H1 (cell line): ENCODE data around the gene SLC35E3. TPM values are rescaled to one million over a fixed set of nuclear protein-coding genes. Genes with fewer than 3 reads are reported as not detected.

Experiments
- CTCF ChIA-PET: fragments of 300-600 bp; sonication (Branson Sonifier 250); formaldehyde crosslinking; loops from one replicate; lab custom pipeline; 2021; ENCODE audit not compliant: partially characterized antibody; lab: Charles Lee
- POLR2A ChIA-PET: fragments of 300-600 bp; sonication (Branson Sonifier 250); formaldehyde crosslinking; loops from one replicate; lab custom pipeline; 2021; ENCODE audit warnings: inconsistent platforms; ENCODE audit not compliant: partially characterized antibody; lab: Charles Lee
- DNase-seq, 2 experiments: peaks; one replicate each; pipeline versions ENCODE4 v3.0.0 to v3.0.0-alpha.2; 2010 to 2022; ENCODE audit warnings: low spot score in 2 of 2, low read depth in 1 of 2, mixed read lengths in 1 of 2
- FAIRE-seq: peaks from 2 replicates; lab custom pipeline; 2011; peaks lifted over from hg19 to GRCh38; lab: Jason Lieb, UNC
- H2AFZ ChIP-seq: 2 replicates; pipeline ENCODE4 v1.8.1; 2012; ENCODE audit warnings: low read length, inconsistent platforms
- H2AK5ac ChIP-seq: 2 replicates; pipeline ENCODE4 v1.6.1; 2013; ENCODE audit warnings: low read depth, low read length
- H2BK120ac ChIP-seq: replicated peaks from 2 replicates; pipeline ENCODE3; 2013; ENCODE audit warnings: low read depth, low read length, inconsistent platforms
- H2BK12ac ChIP-seq: 2 replicates; pipeline ENCODE4 v1.6.1; 2013; ENCODE audit warnings: low read depth, low read length
- H2BK15ac ChIP-seq: 2 replicates; pipeline ENCODE4 v1.6.1; 2013; ENCODE audit warnings: low read length
- H2BK20ac ChIP-seq: 2 replicates; pipeline ENCODE4 v1.6.1; 2013; ENCODE audit warnings: low read length
- H2BK5ac ChIP-seq: 2 replicates; pipeline ENCODE4 v1.6.1; 2013; ENCODE audit warnings: low read depth, low read length
- H3K14ac ChIP-seq: 2 replicates; pipeline ENCODE4 v1.6.1; 2013; ENCODE audit warnings: inconsistent platforms; ENCODE audit not compliant: insufficient read length
- H3K18ac ChIP-seq: 2 replicates; pipeline ENCODE4 v1.6.1; 2013; ENCODE audit warnings: low read length; ENCODE audit errors: extremely low read depth
- H3K23ac ChIP-seq: 2 replicates; pipeline ENCODE4 v1.6.1; 2013; ENCODE audit warnings: inconsistent platforms; ENCODE audit not compliant: insufficient read length
- H3K23me2 ChIP-seq: 2 replicates; pipeline ENCODE4 v1.6.1; 2013; ENCODE audit warnings: low read depth, low read length
- H3K27ac ChIP-seq: 2 replicates; pipeline ENCODE4 v1.6.1; 2011; ENCODE audit warnings: low read depth, low read length, inconsistent platforms
- H3K27me3 ChIP-seq, 4 experiments: replicated peaks in 1 of 4; 1 replicate in 1 of 4; 2 replicates in 3 of 4; pipeline versions ENCODE4 v1.6.1 to v1.8.1; 2011 to 2013; ENCODE audit warnings: low read length in 3 of 4, mild to moderate bottlenecking in 3 of 4, inconsistent platforms in 2 of 4, mixed read lengths in 2 of 4, moderate library complexity in 1 of 4; ENCODE audit not compliant: control insufficient read depth in 3 of 4, insufficient read depth in 3 of 4; ENCODE audit errors: extremely low read depth in 1 of 4
- H3K36me3 ChIP-seq, 4 experiments: 2 replicates each; pipeline versions ENCODE4 v1.6.1 to v1.8.1; 2011 to 2013; ENCODE audit warnings: mild to moderate bottlenecking in 4 of 4, low read length in 3 of 4, moderate library complexity in 2 of 4, control low read depth in 1 of 4, inconsistent platforms in 1 of 4; ENCODE audit not compliant: insufficient read depth in 4 of 4, control insufficient read depth in 2 of 4
- H3K4ac ChIP-seq: replicated peaks from 2 replicates; pipeline ENCODE3; 2013; ENCODE audit warnings: low read length, low read depth, mixed read lengths, inconsistent platforms; ENCODE audit not compliant: insufficient read length
- H3K4me1 ChIP-seq, 4 experiments: replicated peaks in 1 of 4; 1 replicate in 1 of 4; 2 replicates in 3 of 4; pipeline versions ENCODE4 v1.6.1 to v1.8.1; 2011 to 2013; ENCODE audit warnings: low read length in 3 of 4, inconsistent platforms in 2 of 4, mixed read lengths in 1 of 4; ENCODE audit not compliant: insufficient read depth in 4 of 4, control insufficient read depth in 3 of 4
- H3K4me2 ChIP-seq, 2 experiments: 2 replicates each; pipeline versions ENCODE4 v1.6.1 to v1.8.1; 2011 to 2013; ENCODE audit warnings: low read depth in 2 of 2, low read length in 2 of 2, control low read depth in 1 of 2, inconsistent platforms in 1 of 2, mild to moderate bottlenecking in 1 of 2; ENCODE audit not compliant: insufficient read depth in 1 of 2
- H3K4me3 ChIP-seq, 4 experiments: fragments of 200-600, 300-600 bp in 1 of 4; sonication (generic), shearing (Covaris generic), sonication (Bioruptor Twin) in 1 of 4; 2 replicates each; pipeline versions ENCODE4 v1.5.1 to v1.8.1; 2011 to 2016; ENCODE audit warnings: low read length in 4 of 4, low read depth in 3 of 4, control low read depth in 2 of 4, inconsistent platforms in 2 of 4, mild to moderate bottlenecking in 2 of 4, mixed read lengths in 1 of 4, moderate library complexity in 1 of 4; ENCODE audit not compliant: insufficient read depth in 2 of 4; ENCODE audit errors: extremely low read depth in 1 of 4
- H3K56ac ChIP-seq: replicated peaks from 2 replicates; pipeline ENCODE3; 2013; ENCODE audit warnings: low read depth, mild to moderate bottlenecking, mixed read lengths, low read length, inconsistent platforms; ENCODE audit not compliant: insufficient read length
- H3K79me1 ChIP-seq: 2 replicates; pipeline ENCODE4 v1.6.1; 2013; ENCODE audit warnings: low read depth, low read length, control low read depth
- H3K79me2 ChIP-seq, 2 experiments: 2 replicates each; pipeline versions ENCODE4 v1.6.1 to v1.8.1; 2012 to 2013; ENCODE audit warnings: low read length in 2 of 2, mild to moderate bottlenecking in 2 of 2, inconsistent platforms in 1 of 2; ENCODE audit not compliant: insufficient read depth in 2 of 2, control insufficient read depth in 1 of 2
- H3K9ac ChIP-seq, 4 experiments: replicated peaks in 1 of 4; 1 replicate in 1 of 4; 2 replicates in 3 of 4; pipeline versions ENCODE4 v1.6.1 to v1.8.1; 2011 to 2013; ENCODE audit warnings: low read depth in 3 of 4, low read length in 3 of 4, control low read depth in 2 of 4, mild to moderate bottlenecking in 2 of 4, moderate library complexity in 2 of 4, inconsistent platforms in 1 of 4; ENCODE audit errors: extremely low read depth in 1 of 4
- H3K9me3 ChIP-seq, 2 experiments: 2 replicates each; pipeline versions ENCODE4 v1.6.1 to v1.8.1; 2012 to 2013; ENCODE audit warnings: mild to moderate bottlenecking in 2 of 2, moderate library complexity in 2 of 2, control low read depth in 1 of 2, inconsistent platforms in 1 of 2, low read depth in 1 of 2, low read length in 1 of 2, mixed read lengths in 1 of 2; ENCODE audit not compliant: insufficient read depth in 2 of 2
- H4K20me1 ChIP-seq, 2 experiments: replicated peaks in 1 of 2; 2 replicates each; pipeline versions ENCODE3 to v1.8.1; 2011 to 2013; ENCODE audit warnings: inconsistent platforms in 2 of 2, low read length in 2 of 2, mild to moderate bottlenecking in 1 of 2; ENCODE audit not compliant: insufficient read depth in 2 of 2, control insufficient read depth in 1 of 2
- H4K5ac ChIP-seq: 2 replicates; pipeline ENCODE4 v1.6.1; 2013; ENCODE audit warnings: low read length, low read depth, mixed read lengths, inconsistent platforms; ENCODE audit not compliant: insufficient read length
- H4K8ac ChIP-seq: 2 replicates; pipeline ENCODE4 v1.8.0; 2013; ENCODE audit warnings: mild to moderate bottlenecking, moderate library complexity, low read length, inconsistent platforms; ENCODE audit not compliant: insufficient read depth; ENCODE audit errors: extremely low read depth
- H4K91ac ChIP-seq: replicated peaks from 2 replicates; pipeline ENCODE3; 2013; ENCODE audit warnings: low read length, mixed read lengths, inconsistent platforms; ENCODE audit not compliant: insufficient read length
- MAFK ChIP-seq: IDR thresholded peaks from 2 replicates; pipeline ENCODE4 v1.6.1; 2012; ENCODE audit warnings: low read depth, mild to moderate bottlenecking, improper control_type of control experiment, low read length
- RNF2 ChIP-seq: fragments of 200-900, 300-1000 bp; sonication (generic); IDR thresholded peaks from 2 replicates; pipeline ENCODE4 v1.7.1; 2016; ENCODE audit warnings: borderline replicate concordance, low read depth, mild to moderate bottlenecking, antibody characterized with exemption, low read length; ENCODE audit not compliant: poor library complexity, severe bottlenecking; ENCODE audit errors: missing control alignments
- SIX5 ChIP-seq: IDR thresholded peaks from 2 replicates; pipeline ENCODE4 v1.6.1; 2011; ENCODE audit warnings: mild to moderate bottlenecking, low read depth, low read length
- SUZ12 ChIP-seq: fragments of 200-600 bp; sonication (generic); IDR thresholded peaks from 2 replicates; pipeline ENCODE4 v1.6.1; 2012; ENCODE audit warnings: mild to moderate bottlenecking, inconsistent platforms, low read length, moderate library complexity, mixed read lengths
- WGBS, 2 experiments: shearing (Covaris generic) in 1 of 2; methylation state at CpG; one replicate each; pipeline versions ENCODE4 v1.1.6 to v1.1.7; 2013 to 2015; ENCODE audit warnings: low lambda C conversion rate in 2 of 2, mixed read lengths in 2 of 2, inconsistent platforms in 1 of 2, low coverage in 1 of 2, missing lambda C conversion rate in 1 of 2; ENCODE audit not compliant: insufficient replicate concordance in 2 of 2, insufficient coverage in 1 of 2, insufficient read length in 1 of 2; ENCODE audit errors: extremely low coverage in 1 of 2, missing lambda C conversion rate in 1 of 2; 5-methylcytosine and 5-hydroxymethylcytosine counted together
- polyA plus RNA-seq, 7 experiments: library from polyadenylated mRNA; depleted of rRNA in 3 of 7; stranded (reverse) in 5 of 7; unstranded in 2 of 7; fragments of >200 nt in 5 of 7; fragments of 200-250 nt in 2 of 7; gene quantifications; 1 replicate in 5 of 7; 2 replicates in 1 of 7; 4 replicates in 1 of 7; pipeline versions ENCODE4 v1.2.1 to v1.2.3, GENCODE V29; 2011 to 2013; ENCODE audit warnings: missing spikeins in 2 of 7, mixed read lengths in 2 of 7
- total RNA-seq: library from RNA; stranded (reverse); fragmentation: NEBNext Ultra II Directional; extraction: Animal tissue kit (Norgen Biotek cat#: 25700); gene quantifications from 2 replicates; pipeline ENCODE4 v1.2.1, GENCODE V29; 2021

SLC35E3 gene
- total and polyA plus RNA-seq, 2 of the 8 experiments (the other 6 are each of a cell fraction or from before 2014, with no cell fraction given): 10.0 to 10.9 TPM

DNA sequence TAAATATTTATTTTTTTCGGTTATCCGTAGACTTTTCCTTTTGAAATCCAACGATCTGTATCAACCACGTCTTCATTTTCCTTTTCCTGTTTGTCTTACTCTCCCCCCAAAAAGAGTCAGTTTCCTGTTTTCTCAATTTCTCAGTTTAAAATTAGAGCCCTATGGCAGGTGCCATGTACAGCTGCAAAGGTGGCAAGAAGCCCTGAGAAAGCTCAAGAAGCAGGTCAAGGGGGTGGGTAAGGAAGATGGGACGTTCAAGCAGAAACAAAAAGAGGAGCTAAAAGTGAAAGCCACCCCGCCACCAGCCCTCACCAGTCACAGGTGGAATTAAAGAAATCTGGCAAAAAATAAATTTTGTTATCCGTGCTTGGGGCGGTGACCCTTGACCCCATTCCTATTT, 26.7 kb downstream of the SLC35E3 start:
- CTCF ChIA-PET: interaction anchor here (0.7 kb wide), 1 partner anchor 11 kb away, joined by 4 read pairs; no protein-coding TSS in a partner anchor
- no peak overlapping the region for H3K4me3 ChIP-seq

More for the DNA sequence above, 26.7 kb downstream of the SLC35E3 start:
- no peak overlapping the region for H4K8ac ChIP-seq
- no peak overlapping the region for H3K4me2 ChIP-seq
- H3K27me3 ChIP-seq: no peaks in the 10 kb centered on the region
- no peak overlapping the region for H2AK5ac ChIP-seq
- WGBS, 2 experiments: 93% methylated on average over 8 of the region's 8 CpGs; no CpG with 5 or more reads in 1 of the 2 experiments
- POLR2A ChIA-PET: interaction anchor here (1.2 to 2.1 kb wide), 2 partner anchors 11 to 41 kb away, joined by 3 to 8 read pairs; no protein-coding TSS in a partner anchor
- no peak overlapping the region for H2BK15ac ChIP-seq
- H3K4me1 ChIP-seq: no peaks in the 10 kb centered on the region
- H3K9ac ChIP-seq: no peak overlapping the region
- no peak overlapping the region for H3K4ac ChIP-seq
- TF ChIP-seq MAFK (no peak), SUZ12 (no peak), SIX5 (no peak), RNF2 (no peak)
- TF ChIP-seq, all 59 proteins: peak for 0
- H3K79me2 ChIP-seq: no peaks in the 10 kb centered on the region
- no peak overlapping the region for H3K18ac ChIP-seq
- H4K91ac ChIP-seq: no peak overlapping the region
- no peak overlapping the region for H3K56ac ChIP-seq
- no peak overlapping the region for H2BK5ac ChIP-seq
- no peak for FAIRE-seq
- H2BK120ac ChIP-seq: no peak overlapping the region
- no peak overlapping the region for H3K23ac ChIP-seq
- H3K36me3 ChIP-seq: no peaks in the 10 kb centered on the region
- no peak overlapping the region for H2BK20ac ChIP-seq
- H3K9me3 ChIP-seq: no peaks in the 10 kb centered on the region
- no peak overlapping the region for H4K5ac ChIP-seq
- H3K27ac ChIP-seq: no peak overlapping the region
- no peak overlapping the region for H3K14ac ChIP-seq
- H3K23me2 ChIP-seq: no peaks in the 10 kb centered on the region
- no peaks in the 10 kb centered on the region for H3K79me1 ChIP-seq
- no peak overlapping the region for H2BK12ac ChIP-seq
- H4K20me1 ChIP-seq: no peaks in the 10 kb centered on the region
- no peak overlapping the region for H2AFZ ChIP-seq
- DNase-seq: no peak
